DND-41 (cell line): ENCODE results near the gene SLITRK5.

ENCODE experiments used
- EZH2 ChIP-seq: IDR thresholded peaks from 3 replicates; pipeline ENCODE4 v1.6.1; 2012; ENCODE audit warnings: borderline replicate concordance, low read depth, mild to moderate bottlenecking, moderate library complexity, low read length, inconsistent platforms; ENCODE audit not compliant: severe bottlenecking
- TF ChIP-seq, protein P1 (sequence below): IDR thresholded peaks from 2 replicates; pipeline ENCODE4 v1.5.1; 2012; ENCODE audit warnings: borderline replicate concordance, low read length, moderate library complexity, mild to moderate bottlenecking; ENCODE audit not compliant: poor library complexity, severe bottlenecking; ENCODE audit errors: extremely low read depth

DNA sequence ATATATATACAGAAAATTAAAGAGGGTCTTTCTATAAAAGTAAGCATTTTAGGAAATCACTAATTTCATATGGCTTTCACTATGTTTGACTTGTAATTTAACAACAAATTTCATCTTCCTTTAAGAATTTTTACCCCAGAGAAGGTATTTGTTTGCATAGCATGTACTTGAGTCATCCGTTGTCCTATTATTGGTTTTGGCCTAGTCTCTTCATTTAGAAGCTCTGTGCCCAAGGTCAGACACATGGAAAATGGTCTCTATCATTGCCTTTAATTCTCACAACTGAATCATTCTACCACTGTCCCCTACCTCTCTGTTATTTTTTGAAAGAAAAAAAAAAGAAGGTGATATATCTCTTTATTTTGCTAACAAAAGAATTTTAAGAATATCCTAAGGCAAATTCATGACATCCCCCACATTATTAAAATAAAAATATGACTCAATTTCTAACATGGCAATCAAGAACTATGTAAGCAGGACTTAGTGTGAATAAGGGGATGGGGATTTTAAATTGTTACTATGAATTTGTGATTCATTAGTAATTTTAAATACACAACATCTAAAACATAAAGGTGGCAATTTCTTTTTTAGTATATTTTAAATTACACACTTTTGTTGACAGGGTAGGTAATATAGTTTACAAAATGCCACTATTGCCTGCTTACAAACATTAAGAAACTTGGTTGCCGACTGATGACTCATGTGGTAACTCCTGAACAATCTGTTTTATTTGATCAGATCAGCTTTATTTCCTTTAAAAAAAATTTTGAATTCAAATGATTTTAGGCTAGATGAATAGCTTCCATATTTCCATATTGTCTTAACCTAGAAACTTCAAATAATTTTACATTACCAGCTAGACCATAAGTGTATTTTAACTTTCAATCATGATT lies 13.9 kb downstream of the SLITRK5 start:
- TF ChIP-seq, protein P1, sequence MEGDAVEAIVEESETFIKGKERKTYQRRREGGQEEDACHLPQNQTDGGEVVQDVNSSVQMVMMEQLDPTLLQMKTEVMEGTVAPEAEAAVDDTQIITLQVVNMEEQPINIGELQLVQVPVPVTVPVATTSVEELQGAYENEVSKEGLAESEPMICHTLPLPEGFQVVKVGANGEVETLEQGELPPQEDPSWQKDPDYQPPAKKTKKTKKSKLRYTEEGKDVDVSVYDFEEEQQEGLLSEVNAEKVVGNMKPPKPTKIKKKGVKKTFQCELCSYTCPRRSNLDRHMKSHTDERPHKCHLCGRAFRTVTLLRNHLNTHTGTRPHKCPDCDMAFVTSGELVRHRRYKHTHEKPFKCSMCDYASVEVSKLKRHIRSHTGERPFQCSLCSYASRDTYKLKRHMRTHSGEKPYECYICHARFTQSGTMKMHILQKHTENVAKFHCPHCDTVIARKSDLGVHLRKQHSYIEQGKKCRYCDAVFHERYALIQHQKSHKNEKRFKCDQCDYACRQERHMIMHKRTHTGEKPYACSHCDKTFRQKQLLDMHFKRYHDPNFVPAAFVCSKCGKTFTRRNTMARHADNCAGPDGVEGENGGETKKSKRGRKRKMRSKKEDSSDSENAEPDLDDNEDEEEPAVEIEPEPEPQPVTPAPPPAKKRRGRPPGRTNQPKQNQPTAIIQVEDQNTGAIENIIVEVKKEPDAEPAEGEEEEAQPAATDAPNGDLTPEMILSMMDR = no peak
- no peak for TF ChIP-seq EZH2
